IMR-90 (cell line): ENCODE results near the gene SSR1. TPM values are rescaled to one million over a fixed set of nuclear protein-coding genes. Genes with fewer than 3 reads are reported as not detected.

ENCODE experiments used
- ATAC-seq: fragments of 200-7000 bp; cut with Tn5 transposase; 2 replicates; pipeline ENCODE4 v1.9.1; 2020; ENCODE audit warnings: low read depth, mild to moderate bottlenecking, moderate library complexity
- BruUV-seq: library from RNA; stranded (reverse); fragments of 400-500 nt; replicated peaks from 2 replicates; lab custom pipeline; 2021; lab: Mats Ljungman, UMichigan
- CTCF ChIA-PET: fragments of 300-600 bp; formaldehyde crosslinking; extraction: SDS; loops from one replicate; lab custom pipeline; 2021; ENCODE audit warnings: antibody characterized with exemption; lab: Yijun Ruan, JAX
- POLR2A ChIA-PET: fragments of 300-600 bp; sonication (Branson Sonifier 250); formaldehyde crosslinking; loops from one replicate; lab custom pipeline; 2022; ENCODE audit warnings: antibody characterized with exemption; ENCODE audit not compliant: unreplicated experiment; lab: Charles Lee
- DNase-seq: peaks from one replicate; pipeline ENCODE4 v3.0.0; 2013
- H2AFZ ChIP-seq: replicated peaks from 2 replicates; pipeline ENCODE3; 2013; ENCODE audit warnings: low read length, mild to moderate bottlenecking; ENCODE audit not compliant: poor library complexity
- H2AK5ac ChIP-seq: 2 replicates; pipeline ENCODE4 v1.6.1; 2013; ENCODE audit warnings: low read depth, low read length, inconsistent platforms
- H2AK9ac ChIP-seq: replicated peaks from 2 replicates; pipeline ENCODE3; 2013; ENCODE audit warnings: mild to moderate bottlenecking, low read depth, low read length, moderate library complexity; ENCODE audit not compliant: poor library complexity
- H2BK120ac ChIP-seq: 2 replicates; pipeline ENCODE4 v1.6.1; 2013; ENCODE audit warnings: low read depth, low read length, inconsistent platforms
- H2BK15ac ChIP-seq: 3 replicates; pipeline ENCODE4 v1.6.1; 2013; ENCODE audit warnings: low read depth, low read length, inconsistent platforms
- H2BK20ac ChIP-seq: 2 replicates; pipeline ENCODE4 v1.6.1; 2013; ENCODE audit warnings: low read depth, mild to moderate bottlenecking, inconsistent platforms, low read length, moderate library complexity
- H2BK5ac ChIP-seq: 2 replicates; pipeline ENCODE4 v1.6.1; 2013; ENCODE audit warnings: mild to moderate bottlenecking, low read depth, low read length, inconsistent platforms; ENCODE audit not compliant: poor library complexity, severe bottlenecking
- H3K14ac ChIP-seq: replicated peaks from 2 replicates; pipeline ENCODE4 v1.6.1; 2013; ENCODE audit warnings: low read depth, low read length, inconsistent platforms
- H3K18ac ChIP-seq: 2 replicates; pipeline ENCODE4 v1.6.1; 2013; ENCODE audit warnings: low read depth, low read length, control low read depth
- H3K23ac ChIP-seq: 2 replicates; pipeline ENCODE4 v1.6.1; 2013; ENCODE audit warnings: low read depth, low read length, inconsistent platforms
- H3K27ac ChIP-seq: 2 replicates; pipeline ENCODE4 v1.5.1; 2013; ENCODE audit warnings: mild to moderate bottlenecking, control low read depth, low read length; ENCODE audit not compliant: insufficient read depth
- H3K27me3 ChIP-seq: 2 replicates; pipeline ENCODE4 v1.6.1; 2013; ENCODE audit warnings: low read length; ENCODE audit not compliant: control insufficient read depth, insufficient read depth
- H3K36me3 ChIP-seq: 2 replicates; pipeline ENCODE4 v1.6.1; 2013; ENCODE audit warnings: low read length, mixed read lengths; ENCODE audit not compliant: control insufficient read depth, insufficient read depth
- H3K4ac ChIP-seq: 2 replicates; pipeline ENCODE4 v1.6.1; 2013; ENCODE audit warnings: low read depth, low read length, inconsistent platforms
- H3K4me1 ChIP-seq: 2 replicates; pipeline ENCODE4 v1.6.1; 2013; ENCODE audit warnings: low read length, mixed read lengths; ENCODE audit not compliant: control insufficient read depth, insufficient read depth
- H3K4me2 ChIP-seq: 2 replicates; pipeline ENCODE4 v1.6.1; 2013; ENCODE audit warnings: low read depth, mild to moderate bottlenecking, control low read depth, low read length, moderate library complexity
- H3K4me3 ChIP-seq: 2 replicates; pipeline ENCODE4 v1.5.1; 2013; ENCODE audit warnings: low read depth, mild to moderate bottlenecking, control low read depth, low read length, moderate library complexity; ENCODE audit not compliant: insufficient read depth
- H3K56ac ChIP-seq: 2 replicates; pipeline ENCODE4 v1.6.1; 2013; ENCODE audit warnings: low read length, inconsistent platforms; ENCODE audit not compliant: insufficient read depth; ENCODE audit errors: extremely low read depth
- H3K79me1 ChIP-seq, 2 experiments: 2 replicates each; pipeline ENCODE4 v1.6.1; 2013; ENCODE audit warnings: low read length in 2 of 2, inconsistent platforms in 1 of 2, low read depth in 1 of 2
- H3K9ac ChIP-seq: 2 replicates; pipeline ENCODE4 v1.6.1; 2013; ENCODE audit warnings: low read depth, low read length, control low read depth
- H3K9me1 ChIP-seq: 2 replicates; pipeline ENCODE4 v1.6.1; 2013; ENCODE audit warnings: low read length, inconsistent platforms; ENCODE audit not compliant: insufficient read depth
- H3K9me3 ChIP-seq: 2 replicates; pipeline ENCODE4 v1.6.1; 2013; ENCODE audit warnings: low read length; ENCODE audit not compliant: control insufficient read depth, insufficient read depth
- H4K20me1 ChIP-seq: 2 replicates; pipeline ENCODE4 v1.6.1; 2013; ENCODE audit warnings: low read length, inconsistent platforms; ENCODE audit not compliant: insufficient read depth
- H4K5ac ChIP-seq: 2 replicates; pipeline ENCODE4 v1.6.1; 2013; ENCODE audit warnings: mild to moderate bottlenecking, low read depth, low read length, control low read depth
- H4K8ac ChIP-seq, 2 experiments: 2 replicates each; pipeline ENCODE4 v1.6.1; 2013; ENCODE audit warnings: low read depth in 2 of 2, low read length in 2 of 2, control low read depth in 1 of 2, inconsistent platforms in 1 of 2
- H4K91ac ChIP-seq: 2 replicates; pipeline ENCODE4 v1.6.1; 2013; ENCODE audit warnings: low read depth, low read length, inconsistent platforms; ENCODE audit not compliant: insufficient read depth
- CTCF ChIP-seq: conservative IDR thresholded peaks from 2 replicates; pipeline ENCODE4 v1.5.1; 2012; ENCODE audit warnings: mild to moderate bottlenecking, low read depth, low read length, improper control_type of control experiment
- POLR2A ChIP-seq: IDR thresholded peaks from 2 replicates; pipeline ENCODE4 v1.6.1; 2012; ENCODE audit warnings: mild to moderate bottlenecking, low read depth, low read length
- RAD21 ChIP-seq: IDR thresholded peaks from 2 replicates; pipeline ENCODE4 v1.6.1; 2012; ENCODE audit warnings: low read length, improper control_type of control experiment
- SMC3 ChIP-seq: fragments of 150-350 bp; IDR thresholded peaks from 2 replicates; pipeline ENCODE4 v1.6.1; 2016; ENCODE audit warnings: low read depth, mild to moderate bottlenecking, antibody characterized with exemption, low read length, moderate library complexity
- WGBS, 2 experiments: methylation state at CpG; one replicate each; pipeline versions ENCODE4 v1.1.5 to v1.1.7; 2013; ENCODE audit warnings: missing lambda C conversion rate in 2 of 2; ENCODE audit not compliant: insufficient read length in 1 of 2; ENCODE audit errors: extremely low coverage in 2 of 2; 5-methylcytosine and 5-hydroxymethylcytosine counted together
- dilution Hi-C: fragments of 300-500 bp; cut with HindIII; formaldehyde crosslinking; loops from one replicate; pipeline ENCODE4 v1.14.3; 2018; ENCODE audit warnings: low sequenced_read_pairs; ENCODE audit not compliant: unreplicated experiment
- in situ Hi-C: fragments of 300-500 bp; cut with MboI; formaldehyde crosslinking; loops from 3 replicates; pipeline ENCODE4 v1.14.3; 2019; ENCODE audit warnings: low sequenced_read_pairs, inconsistent platforms, mixed read lengths
- intact Hi-C: fragments of 100-400 bp; cut with micrococcal nuclease; formaldehyde crosslinking; loops from 2 replicates; pipeline ENCODE4 v1.10.0; 2022
- polyA plus RNA-seq, 3 experiments: library from polyadenylated mRNA; depleted of rRNA; stranded (reverse); fragments of >200 nt; gene quantifications; 2 replicates each; pipeline ENCODE4 v1.2.3, GENCODE V29; 2012; ENCODE audit warnings: low replicate concordance in 1 of 3
- total RNA-seq: library from RNA; depleted of rRNA; stranded (reverse); fragments of >200 nt; gene quantifications from 2 replicates; pipeline ENCODE4 v1.2.3, GENCODE V29; 2012

The SSR1 gene
- total and polyA plus RNA-seq, 2 of the 4 experiments (the other 2 are of a cell fraction), result 110 to 120 TPM

- H3K27ac ChIP-seq, result peak overlapping the region; percentile 49; the same call in 1 of the 2 replicates
- no TSS peak for BruUV-seq
- DNase-seq, result peak; percentile 64
- WGBS, 2 experiments, result no CpG with 5 or more reads among the region's 7 CpGs
- ChIA-PET CTCF (interaction anchor here (0.6 to 1.7 kb wide), 6 partner anchors 106 to 1329 kb away, joined by 3 to 11 read pairs (median 5); no protein-coding TSS in a partner anchor), POLR2A (no interaction called here)
- H3K9me3 ChIP-seq, result no peaks in the 10 kb centered on the region
- in situ Hi-C loops (loop anchor here (10.0 kb wide), 1 partner anchor 569 kb away; no protein-coding TSS in a partner anchor), dilution Hi-C loops (no loop called here), intact Hi-C loops (loop anchor here (1.0 to 10.0 kb wide), 5 partner anchors 135 to 566 kb away; no protein-coding TSS in a partner anchor)
- H3K18ac ChIP-seq, result no peak overlapping the region
- H3K27me3 ChIP-seq, result no peaks in the 10 kb centered on the region
- H4K20me1 ChIP-seq, result peaks cover 22% of the 10 kb centered on the region
- peaks cover 12 to 65% of the 10 kb centered on the region in 2 experiments for H3K79me1 ChIP-seq
- H3K14ac ChIP-seq, result no peak overlapping the region
- H3K36me3 ChIP-seq, result peaks cover 36% of the 10 kb centered on the region
- H3K56ac ChIP-seq, result no peak overlapping the region
- no peak overlapping the region for H2AK5ac ChIP-seq
- H3K4me2 ChIP-seq, result no peak overlapping the region
- no peak overlapping the region for H2AFZ ChIP-seq
- peak overlapping the region; percentile 59 for H2AK9ac ChIP-seq
- peak overlapping the region; percentile 47; the same call in 1 of the 2 replicates for H3K9ac ChIP-seq
- H2BK5ac ChIP-seq, result no peak overlapping the region
- TF ChIP-seq RAD21 (peak; percentile 86), SMC3 (peak; percentile 75), CTCF (peak; percentile 90), POLR2A (no peak)
- no peak overlapping the region for H3K4me3 ChIP-seq
- H4K5ac ChIP-seq, result no peak overlapping the region
- H3K4me1 ChIP-seq, result peaks cover 11% of the 10 kb centered on the region
- H4K91ac ChIP-seq, result no peak overlapping the region
- no peak overlapping the region for H3K23ac ChIP-seq
- no peak overlapping the region for H2BK15ac ChIP-seq
- peak; percentile 82 for ATAC-seq
- H3K4ac ChIP-seq, result no peak overlapping the region
- H2BK20ac ChIP-seq, result no peak overlapping the region
- H2BK120ac ChIP-seq, result no peak overlapping the region
- H4K8ac ChIP-seq, result no peak overlapping the region
- peaks cover 5% of the 10 kb centered on the region; the same call in 1 of the 2 replicates for H3K9me1 ChIP-seq
Measured at GRCh38 chr6:7243179-7243981, 69.6 kb downstream of the SSR1 start.
